ENCODE measurements around the gene DUS1L. TPM values are rescaled to one million over a fixed set of nuclear protein-coding genes. Genes with fewer than 3 reads are reported as not detected.

DUS1L gene
- total RNA-seq, 1 experiment from 2014 or later, result 144 TPM

- DNase-seq (ENCODE audit: low spot score), result peak; percentile 49
- in situ Hi-C loops (cut with HindIII; ENCODE audit: low sequenced_read_pairs), result no loop called here
These were observed 14.6 kb upstream of the DUS1L start for GRCh38 chr17:82080048-82080788.

GRCh38 chr17:82079001-82079677 lies 13.5 kb upstream of the DUS1L start:
- no peak for DNase-seq (ENCODE audit: low spot score)
- in situ Hi-C loops (cut with HindIII; ENCODE audit: low sequenced_read_pairs), result no loop called here

GRCh38 chr17:82078433-82078832 lies 12.8 kb upstream of the DUS1L start:
- in situ Hi-C loops (cut with HindIII; ENCODE audit: low sequenced_read_pairs), result no loop called here
- no peak for DNase-seq (ENCODE audit: low spot score)

DNA sequence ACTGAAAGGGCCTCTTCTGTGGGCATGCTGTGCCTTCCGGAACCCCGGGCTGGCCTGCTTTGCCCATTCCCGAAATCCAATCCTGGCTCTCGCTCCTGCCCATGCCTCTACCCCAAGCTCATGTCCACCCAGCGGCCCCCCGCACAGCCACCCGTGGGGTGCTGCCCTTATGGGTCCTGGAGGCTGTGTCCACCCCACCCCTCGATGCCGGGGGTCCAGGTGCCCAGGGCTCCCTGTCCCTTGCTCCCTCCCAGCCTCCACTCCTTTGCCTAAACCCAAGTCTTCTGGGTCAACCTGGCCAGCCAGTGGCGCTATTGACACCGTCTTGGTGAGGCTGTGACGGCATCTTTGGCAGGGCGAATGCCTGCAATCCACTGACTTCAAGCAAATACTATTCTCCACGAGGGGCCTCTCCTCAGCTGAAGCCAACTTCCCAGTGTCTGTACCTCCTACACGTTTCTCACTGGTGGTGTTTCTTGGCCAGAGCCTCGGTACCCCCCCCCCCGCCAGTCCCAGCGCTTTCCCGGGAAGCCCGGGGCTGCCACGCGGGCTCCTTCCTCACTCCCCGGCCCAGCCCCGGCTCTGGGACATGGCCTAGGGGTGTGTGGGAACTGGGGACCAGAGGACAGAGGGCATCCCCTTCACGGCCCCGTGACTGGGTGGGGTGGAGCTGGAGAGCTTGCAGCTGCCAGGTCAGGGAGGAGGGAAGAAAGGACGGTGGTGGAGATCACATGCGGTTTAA lies 12.2 kb upstream of the DUS1L start:
- in situ Hi-C loops (cut with HindIII; ENCODE audit: low sequenced_read_pairs), result no loop called here
- DNase-seq (ENCODE audit: low spot score), result peak; percentile 38

GRCh38 chr17:82076785-82077591 lies 11.4 kb upstream of the DUS1L start:
- in situ Hi-C loops (cut with HindIII; ENCODE audit: low sequenced_read_pairs), result no loop called here
- DNase-seq (ENCODE audit: low spot score), result no peak

GRCh38 chr17:82076018-82076784 lies 10.6 kb upstream of the DUS1L start:
- in situ Hi-C loops (cut with HindIII; ENCODE audit: low sequenced_read_pairs), result no loop called here
- DNase-seq (ENCODE audit: low spot score), result no peak

- in situ Hi-C loops (cut with HindIII; ENCODE audit: low sequenced_read_pairs), result no loop called here
- DNase-seq (ENCODE audit: low spot score), result no peak
These were observed 7.8 kb upstream of the DUS1L start for GRCh38 chr17:82073446-82073845.

DNA sequence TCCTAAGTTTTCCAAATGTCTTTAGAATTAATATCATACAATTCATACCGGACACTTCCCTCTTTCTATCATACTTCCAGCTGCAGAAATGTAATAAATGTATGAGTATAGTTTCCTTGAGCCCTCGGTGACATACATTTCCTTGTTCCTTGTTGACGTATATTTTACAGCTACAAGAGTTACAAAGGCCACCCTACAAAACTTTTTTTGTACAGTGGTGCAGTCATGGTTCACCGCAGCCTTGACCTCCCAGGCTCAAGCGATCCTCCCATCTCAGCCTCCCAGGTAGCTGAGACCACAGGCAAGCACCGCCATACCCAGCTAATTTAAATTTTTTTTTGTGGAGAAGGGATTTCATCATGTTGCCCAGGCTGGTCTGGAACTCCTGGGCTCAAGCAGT lies 7.2 kb upstream of the DUS1L start:
- in situ Hi-C loops (cut with HindIII; ENCODE audit: low sequenced_read_pairs), result no loop called here
- DNase-seq (ENCODE audit: low spot score), result no peak

DNA sequence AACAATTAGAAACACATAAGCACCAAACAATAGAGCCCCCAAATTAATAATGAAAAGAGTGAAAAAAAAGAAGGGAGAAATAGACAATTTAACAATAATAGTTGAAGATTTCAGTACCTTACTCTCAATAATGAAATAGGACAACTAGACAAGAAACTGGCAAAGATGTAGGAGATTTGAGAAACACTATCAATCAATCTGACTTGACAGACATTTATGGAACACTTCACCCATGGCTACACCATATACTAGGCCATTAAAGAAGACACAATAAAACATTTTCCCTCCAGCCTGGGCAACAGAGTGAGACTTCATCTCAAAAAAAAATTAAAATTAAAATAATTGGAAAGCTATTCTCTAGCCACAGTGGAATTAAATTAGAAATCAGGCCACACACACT lies 5.0 kb upstream of the DUS1L start:
- in situ Hi-C loops (cut with HindIII; ENCODE audit: low sequenced_read_pairs), result no loop called here
- no peak for DNase-seq (ENCODE audit: low spot score)

DNA sequence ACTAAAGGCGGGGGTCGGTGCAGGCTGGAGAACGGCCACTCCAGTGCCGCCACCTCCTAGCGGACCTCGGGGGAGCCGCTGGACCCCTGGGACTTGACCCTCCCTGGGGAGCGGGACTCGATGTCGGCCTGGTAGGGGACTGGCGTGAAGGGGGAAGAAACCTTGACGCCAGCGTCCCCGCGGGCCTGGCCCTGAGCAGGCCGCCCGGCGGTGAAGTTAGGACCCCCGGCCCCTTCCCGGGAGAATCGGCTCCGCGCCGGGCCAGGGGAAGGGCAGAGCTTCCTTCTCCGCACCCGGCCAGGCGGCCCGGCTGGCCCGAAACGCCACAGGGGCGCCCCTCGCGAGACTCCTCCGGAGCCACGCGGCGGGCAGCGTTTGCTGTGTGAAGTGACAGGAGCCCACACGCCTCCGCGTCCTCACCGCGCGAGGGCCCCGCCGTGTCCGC lies 389 bp downstream of the DUS1L start:
- in situ Hi-C loops (cut with HindIII; ENCODE audit: low sequenced_read_pairs), result no loop called here

DNA sequence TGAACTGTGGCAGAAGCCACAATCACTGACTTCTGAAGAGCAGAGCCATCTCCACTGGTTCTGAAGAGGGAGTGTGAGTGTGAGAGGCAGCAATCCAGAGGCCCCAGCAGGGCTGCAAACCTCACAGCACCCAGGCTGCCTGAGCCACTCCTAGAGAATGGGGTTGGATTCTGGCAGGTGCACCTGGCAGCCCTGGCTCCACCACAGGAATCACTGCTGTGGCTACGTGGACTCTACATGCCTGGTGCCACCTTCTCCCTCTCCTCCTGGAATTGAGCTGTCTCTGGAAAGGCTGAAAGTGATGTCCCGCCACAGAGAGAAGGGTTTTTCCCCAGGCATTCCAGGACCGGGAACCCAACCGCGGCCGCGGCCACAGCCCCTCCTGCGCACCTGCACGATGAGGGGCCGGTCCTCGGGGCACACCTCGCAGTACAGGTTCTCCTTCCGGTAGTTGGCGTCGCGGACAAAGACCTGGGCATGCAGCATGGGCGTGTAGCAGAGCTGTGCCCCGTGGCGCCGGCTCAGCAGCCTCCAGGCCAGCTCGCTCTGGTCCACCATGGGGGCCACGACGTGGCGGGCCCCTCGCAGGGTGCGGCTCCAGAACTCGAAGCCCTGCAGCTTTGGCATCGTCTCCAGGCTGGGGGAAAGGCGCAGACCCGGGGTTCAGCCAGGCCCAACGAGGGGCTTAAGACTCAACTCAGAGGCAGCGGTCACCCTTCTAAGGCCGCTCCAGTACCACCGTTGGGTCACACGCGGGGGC lies 991 bp downstream of the DUS1L start:
- in situ Hi-C loops (cut with HindIII; ENCODE audit: low sequenced_read_pairs), result no loop called here
- no peak for DNase-seq (ENCODE audit: low spot score)

More for the DNA sequence above, 389 bp downstream of the DUS1L start:
- no peak for DNase-seq (ENCODE audit: low spot score)

DNA sequence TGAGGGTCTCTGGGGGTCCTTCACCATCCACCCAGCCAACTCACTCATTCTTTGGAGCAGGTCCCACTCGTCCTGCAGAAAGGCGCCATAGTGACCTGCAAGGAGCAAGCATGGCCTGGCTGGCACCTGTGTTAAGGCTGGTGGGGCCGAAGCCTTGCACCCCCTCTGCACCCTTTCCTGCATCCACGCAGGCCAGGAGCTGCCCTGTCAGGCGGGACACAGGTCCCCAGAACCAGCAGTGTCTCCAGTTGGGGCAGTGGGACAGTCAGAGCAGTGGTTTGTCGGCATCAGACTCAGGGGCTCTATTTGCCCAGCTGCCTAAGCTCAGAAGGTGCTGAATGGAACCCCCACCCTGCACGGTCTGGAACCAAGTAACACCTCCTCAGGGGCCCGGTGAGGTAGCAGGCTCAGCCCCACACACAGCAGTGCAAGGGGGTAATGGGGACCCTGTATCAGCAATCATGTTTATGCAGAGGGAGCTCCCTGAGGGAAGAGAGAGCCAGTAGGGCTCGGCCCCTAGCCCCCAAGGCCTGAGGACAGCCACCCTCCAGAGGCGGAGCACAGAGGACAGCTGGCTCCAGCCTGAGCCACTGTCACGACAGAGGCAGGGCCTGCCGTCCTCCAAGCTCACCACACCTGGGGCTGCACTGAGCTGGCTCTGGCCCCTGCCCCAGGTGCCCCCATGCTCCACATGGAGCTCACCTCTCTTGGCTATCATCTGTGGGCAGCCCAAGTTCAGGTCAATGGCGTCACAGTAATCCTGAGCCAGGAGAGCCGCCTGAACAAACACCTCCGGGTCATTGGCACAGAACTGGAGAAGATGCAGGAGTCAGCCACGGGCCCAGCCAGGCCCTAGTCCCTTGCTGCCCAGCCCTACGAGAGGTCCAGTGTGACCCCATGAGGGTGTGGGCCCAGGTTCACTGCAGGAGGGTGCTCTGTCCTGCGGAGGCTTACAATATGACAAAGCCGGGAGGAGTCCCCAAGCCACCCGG lies 1.9 kb downstream of the DUS1L start:
- DNase-seq (ENCODE audit: low spot score), result no peak
- in situ Hi-C loops (cut with HindIII; ENCODE audit: low sequenced_read_pairs), result no loop called here

GRCh38 chr17:82062984-82063368 lies 2.6 kb downstream of the DUS1L start:
- DNase-seq (ENCODE audit: low spot score), result no peak
- in situ Hi-C loops (cut with HindIII; ENCODE audit: low sequenced_read_pairs), result no loop called here

- DNase-seq (ENCODE audit: low spot score), result no peak
- in situ Hi-C loops (cut with HindIII; ENCODE audit: low sequenced_read_pairs), result no loop called here
These were observed 3.3 kb downstream of the DUS1L start for GRCh38 chr17:82062076-82062983.

GRCh38 chr17:82061047-82061925 lies 4.3 kb downstream of the DUS1L start:
- in situ Hi-C loops (cut with HindIII; ENCODE audit: low sequenced_read_pairs), result no loop called here

More at GRCh38 chr17:82061047-82061925, 4.3 kb downstream of the DUS1L start:
- DNase-seq (ENCODE audit: low spot score), result no peak

All from G401 (cell line).